ENCODE measurements around the gene SLC22A3.
A peak's percentile ranks its signal among the peaks of the same experiment; 100 is the strongest.
"Not testable (repeated sequence)": the region's sequence is repeated elsewhere in the genome, so short reads cannot be mapped to it uniquely, and the experiment has no call there.

The SLC22A3 gene
- 0 to 0.95 (median 0.07) reads per million in 9 experiments for total RNA-seq

- ATAC-seq (replicated peaks): peak; percentile 26
- no peaks in the 10 kb centered on the region for H3K9me3 Mint-ChIP-seq
- H3K27me3 Mint-ChIP-seq: peaks cover 55 to 81% of the 10 kb centered on the region in 2 donors
- H3K27ac Mint-ChIP-seq: no peak within 1 kb of the TSS
- no peak for DNase-seq
- peaks cover 3% of the 10 kb centered on the region for H3K36me3 Mint-ChIP-seq (ENCODE audit: insufficient read depth)
- peak within 1 kb of the TSS; percentile 50 to 59 for H3K4me3 Mint-ChIP-seq
- no peaks in the 10 kb centered on the region for H3K4me1 Mint-ChIP-seq (ENCODE audit: low read depth in 2 of 2)
Observed at GRCh38 chr6:160348223-160349019, at the start of gene SLC22A3. Gene SLC22A3, plus strand, starts transcription at chr6:160348378. Its CDS starts 42 bp downstream, at chr6:160348420.

- no peaks in the 10 kb centered on the region for H3K36me3 Mint-ChIP-seq (ENCODE audit: insufficient read depth)
- H3K4me3 Mint-ChIP-seq: no peak overlapping the region
- no peaks in the 10 kb centered on the region for H3K9me3 Mint-ChIP-seq
- ATAC-seq (replicated peaks) (no peak), DNase-seq (no peak)
- no peak overlapping the region for H3K27ac Mint-ChIP-seq
- peaks cover 11 to 19% of the 10 kb centered on the region in 2 donors for H3K27me3 Mint-ChIP-seq
- peaks cover 0 to 4% of the 10 kb centered on the region in 2 donors for H3K4me1 Mint-ChIP-seq (ENCODE audit: low read depth in 2 of 2)
Observed at GRCh38 chr6:160299559-160299958, 48.6 kb upstream of the SLC22A3 start.

GRCh38 chr6:160300076-160300695, 48.0 kb upstream of the SLC22A3 start:
- Mint-ChIP-seq H3K4me1 (ENCODE audit: low read depth in 2 of 2) (peaks cover 0 to 4% of the 10 kb centered on the region in 2 donors), H3K4me3 (no peak overlapping the region), H3K36me3 (ENCODE audit: insufficient read depth) (no peaks in the 10 kb centered on the region), H3K27ac (no peak overlapping the region), H3K9me3 (no peaks in the 10 kb centered on the region), H3K27me3 (peaks cover 18 to 25% of the 10 kb centered on the region in 2 donors)
- no peak for DNase-seq
- ATAC-seq (replicated peaks): no peak

GRCh38 chr6:160301339-160301738, 46.8 kb upstream of the SLC22A3 start:
- Mint-ChIP-seq H3K36me3 (ENCODE audit: insufficient read depth) (no peaks in the 10 kb centered on the region), H3K27ac (no peak overlapping the region), H3K27me3 (peaks cover 18% of the 10 kb centered on the region in 2 donors), H3K9me3 (no peaks in the 10 kb centered on the region), H3K4me3 (no peak overlapping the region), H3K4me1 (ENCODE audit: low read depth in 2 of 2) (peaks cover 0 to 4% of the 10 kb centered on the region in 2 donors)
- DNase-seq: no peak
- no peak for ATAC-seq (replicated peaks)

- ATAC-seq (replicated peaks); H3K36me3 Mint-ChIP-seq (ENCODE audit: insufficient read depth); H3K4me3 Mint-ChIP-seq; H3K9me3 Mint-ChIP-seq; DNase-seq; H3K4me1 Mint-ChIP-seq (ENCODE audit: low read depth in 2 of 2): not testable (repeated sequence)
- peaks cover 11 to 17% of the 10 kb centered on the region in 2 donors for H3K27me3 Mint-ChIP-seq
- peak overlapping the region in 1 of 2 donors; percentile 4 for H3K27ac Mint-ChIP-seq
Observed at GRCh38 chr6:160302431-160303082, 45.6 kb upstream of the SLC22A3 start.

GRCh38 chr6:160303806-160304205, 44.4 kb upstream of the SLC22A3 start:
- Mint-ChIP-seq H3K4me3 (no peak overlapping the region), H3K27me3 (peaks cover 16 to 17% of the 10 kb centered on the region in 2 donors), H3K36me3 (ENCODE audit: insufficient read depth) (no peaks in the 10 kb centered on the region), H3K9me3 (no peaks in the 10 kb centered on the region), H3K27ac (no peak overlapping the region), H3K4me1 (ENCODE audit: low read depth in 2 of 2) (peaks cover 0 to 4% of the 10 kb centered on the region in 2 donors)
- DNase-seq (no peak), ATAC-seq (replicated peaks) (no peak)

GRCh38 chr6:160305926-160306713, 42.1 kb upstream of the SLC22A3 start:
- no peaks in the 10 kb centered on the region for H3K4me1 Mint-ChIP-seq (ENCODE audit: low read depth in 2 of 2)
- no peak for ATAC-seq (replicated peaks)
- no peaks in the 10 kb centered on the region for H3K36me3 Mint-ChIP-seq (ENCODE audit: insufficient read depth)
- no peak overlapping the region for H3K27ac Mint-ChIP-seq
- H3K27me3 Mint-ChIP-seq: peaks cover 17 to 19% of the 10 kb centered on the region in 2 donors
- DNase-seq: no peak
- H3K9me3 Mint-ChIP-seq: peaks cover 2 to 3% of the 10 kb centered on the region in 2 donors
- H3K4me3 Mint-ChIP-seq: no peak overlapping the region

GRCh38 chr6:160309718-160310117, 38.5 kb upstream of the SLC22A3 start:
- H3K4me1 Mint-ChIP-seq (ENCODE audit: low read depth in 2 of 2): no peaks in the 10 kb centered on the region
- ATAC-seq (replicated peaks) (no peak), DNase-seq (no peak)
- no peak overlapping the region for H3K27ac Mint-ChIP-seq
- H3K9me3 Mint-ChIP-seq: peaks cover 8 to 20% of the 10 kb centered on the region in 2 donors
- no peaks in the 10 kb centered on the region for H3K36me3 Mint-ChIP-seq (ENCODE audit: insufficient read depth)
- H3K4me3 Mint-ChIP-seq: no peak overlapping the region
- H3K27me3 Mint-ChIP-seq: peaks cover 9 to 15% of the 10 kb centered on the region in 2 donors

GRCh38 chr6:160312900-160313299, 35.3 kb upstream of the SLC22A3 start:
- H3K4me1 Mint-ChIP-seq (ENCODE audit: low read depth in 2 of 2): no peaks in the 10 kb centered on the region
- H3K4me3 Mint-ChIP-seq: no peak overlapping the region
- peaks cover 8 to 20% of the 10 kb centered on the region in 2 donors for H3K9me3 Mint-ChIP-seq
- no peaks in the 10 kb centered on the region for H3K36me3 Mint-ChIP-seq (ENCODE audit: insufficient read depth)
- H3K27me3 Mint-ChIP-seq: peaks cover 0 to 15% of the 10 kb centered on the region in 2 donors
- no peak for ATAC-seq (replicated peaks)
- DNase-seq: no peak
- H3K27ac Mint-ChIP-seq: no peak overlapping the region

- Mint-ChIP-seq H3K4me3 (no peak overlapping the region), H3K27me3 (peaks cover 19 to 32% of the 10 kb centered on the region in 2 donors), H3K36me3 (ENCODE audit: insufficient read depth) (peaks cover 3% of the 10 kb centered on the region), H3K4me1 (ENCODE audit: low read depth in 2 of 2) (no peaks in the 10 kb centered on the region), H3K27ac (no peak overlapping the region), H3K9me3 (peaks cover 8 to 20% of the 10 kb centered on the region in 2 donors)
- DNase-seq (no peak), ATAC-seq (replicated peaks) (no peak)
Observed at GRCh38 chr6:160315310-160315709, 32.9 kb upstream of the SLC22A3 start.

GRCh38 chr6:160316261-160316660, 31.9 kb upstream of the SLC22A3 start:
- DNase-seq: no peak
- H3K4me1 Mint-ChIP-seq (ENCODE audit: low read depth in 2 of 2): no peaks in the 10 kb centered on the region

GRCh38 chr6:160319246-160319645, 28.9 kb upstream of the SLC22A3 start:
- ATAC-seq (replicated peaks) (no peak), DNase-seq (no peak)
- no peak overlapping the region for H3K4me3 Mint-ChIP-seq
- H3K36me3 Mint-ChIP-seq (ENCODE audit: insufficient read depth): peaks cover 3% of the 10 kb centered on the region
- H3K27me3 Mint-ChIP-seq: peaks cover 31 to 32% of the 10 kb centered on the region in 2 donors
- no peak overlapping the region for H3K27ac Mint-ChIP-seq
- H3K9me3 Mint-ChIP-seq: peaks cover 3 to 7% of the 10 kb centered on the region in 2 donors
- no peaks in the 10 kb centered on the region for H3K4me1 Mint-ChIP-seq (ENCODE audit: low read depth in 2 of 2)

More at GRCh38 chr6:160316261-160316660, 31.9 kb upstream of the SLC22A3 start:
- Mint-ChIP-seq H3K36me3 (ENCODE audit: insufficient read depth) (peaks cover 3% of the 10 kb centered on the region), H3K9me3 (peaks cover 8 to 18% of the 10 kb centered on the region in 2 donors), H3K4me3 (no peak overlapping the region), H3K27ac (no peak overlapping the region), H3K27me3 (peaks cover 22 to 28% of the 10 kb centered on the region in 2 donors)
- no peak for ATAC-seq (replicated peaks)

All from effector memory CD8-positive, alpha-beta T cell (primary cell).